ENCODE results near the gene PPCS.

The PPCS gene

GRCh38 chr1:42418516-42418915 is 37.8 kb upstream of the PPCS start (continued):
- no peak for TF ChIP-seq KLF7 (tag by site-specific recombination; IDR thresholded peaks at IDR 0.05; ENCODE audit: borderline replicate concordance)
- no peak for TF ChIP-seq ZNF398 (tag by site-specific recombination; IDR thresholded peaks at IDR 0.05)

GRCh38 chr1:42419126-42419821 is 37.1 kb upstream of the PPCS start:
- POLR2A ChIA-PET: interaction anchor here (0.5 kb wide), 1 partner anchor 10 kb away, joined by 5 read pairs; no protein-coding TSS in a partner anchor
- H3K4me1 ChIP-seq (ENCODE audit: control insufficient read depth, insufficient read depth, low read length): peaks cover 11% of the 10 kb centered on the region
- TF ChIP-seq ZNF292 (tag by site-specific recombination; IDR thresholded peaks at IDR 0.05; ENCODE audit: borderline replicate concordance, low read depth) (no peak), PRDM1 (tag by site-specific recombination; IDR thresholded peaks at IDR 0.05) (no peak), MZF1 (tag by site-specific recombination; IDR thresholded peaks at IDR 0.05; ENCODE audit: borderline replicate concordance) (no peak), ZNF837 (tag by site-specific recombination; IDR thresholded peaks at IDR 0.05) (no peak), ZNF830 (tag by site-specific recombination; IDR thresholded peaks at IDR 0.05; ENCODE audit: low read depth) (no peak), ZNF624 (tag by site-specific recombination; IDR thresholded peaks at IDR 0.05) (no peak), OVOL3 (tag by site-specific recombination; IDR thresholded peaks at IDR 0.05) (no peak), PRDM2 (tag by site-specific recombination; IDR thresholded peaks at IDR 0.05; ENCODE audit: borderline replicate concordance) (no peak), ZSCAN16 (tag by site-specific recombination; IDR thresholded peaks at IDR 0.05) (no peak), IKZF3 (tag by site-specific recombination; IDR thresholded peaks at IDR 0.05) (no peak), ZNF354C (tag by site-specific recombination; IDR thresholded peaks at IDR 0.05; ENCODE audit: borderline replicate concordance, low read depth) (no peak)
- H3K27ac ChIP-seq (ENCODE audit: extremely low read depth, low read depth, low read length): no peak overlapping the region
- H3K36me3 ChIP-seq (ENCODE audit: control insufficient read depth in 2 of 2, insufficient read depth in 1 of 2, low read length in 2 of 2): no peaks in the 10 kb centered on the region
- no peaks in the 10 kb centered on the region for H3K9me3 ChIP-seq (ENCODE audit: control insufficient read depth, insufficient read depth, low read depth, low read length)
- CTCF ChIA-PET: interaction anchor here (1.4 kb wide), 1 partner anchor 73 kb away, joined by 4 read pairs; no protein-coding TSS in a partner anchor
- H3K4me3 ChIP-seq (ENCODE audit: low read depth, low read length): no peak overlapping the region

GRCh38 chr1:42420121-42420520 is 36.2 kb upstream of the PPCS start:
- ChIA-PET POLR2A (interaction anchor here (0.5 kb wide), 1 partner anchor 11 kb away, joined by 5 read pairs; no protein-coding TSS in a partner anchor), CTCF (interaction anchor here (1.4 kb wide), 1 partner anchor 74 kb away, joined by 4 read pairs; no protein-coding TSS in a partner anchor)
- H3K36me3 ChIP-seq (ENCODE audit: control insufficient read depth in 2 of 2, insufficient read depth in 1 of 2, low read length in 2 of 2): no peaks in the 10 kb centered on the region
- H3K4me1 ChIP-seq (ENCODE audit: control insufficient read depth, insufficient read depth, low read length): peaks cover 11% of the 10 kb centered on the region
- no peaks in the 10 kb centered on the region for H3K9me3 ChIP-seq (ENCODE audit: control insufficient read depth, insufficient read depth, low read depth, low read length)
- no peak overlapping the region for H3K27ac ChIP-seq (ENCODE audit: extremely low read depth, low read depth, low read length)
- H3K4me3 ChIP-seq (ENCODE audit: low read depth, low read length): no peak overlapping the region
- TF ChIP-seq ZNF184 (tag by site-specific recombination; IDR thresholded peaks at IDR 0.05): no peak
- TF ChIP-seq MYNN (tag by site-specific recombination; IDR thresholded peaks at IDR 0.05; ENCODE audit: borderline replicate concordance): no peak
- no peak for TF ChIP-seq ZNF639 (tag by site-specific recombination; IDR thresholded peaks at IDR 0.05)
- no peak for TF ChIP-seq ZSCAN4 (tag by site-specific recombination; IDR thresholded peaks at IDR 0.05)
- no peak for TF ChIP-seq ZFP3 (tag by site-specific recombination; IDR thresholded peaks at IDR 0.05; ENCODE audit: low read depth)
- TF ChIP-seq ZNF266 (tag by site-specific recombination; IDR thresholded peaks at IDR 0.05; ENCODE audit: low read depth): no peak
- no peak for TF ChIP-seq BCL11A (tag by site-specific recombination; IDR thresholded peaks at IDR 0.05; ENCODE audit: low read depth)
- no peak for TF ChIP-seq ZNF16 (tag by site-specific recombination; IDR thresholded peaks at IDR 0.05; ENCODE audit: low read depth)

Measured in HEK293 (cell line).